ENCODE measurements around the gene MOK.

Gene MOK

GRCh38 chr14:102201776-102202175 lies 103.2 kb downstream of the MOK start:
- H3K27me3 ChIP-seq (replicated peaks; ENCODE audit: control insufficient read depth, insufficient read depth, low read length): no peaks in the 10 kb centered on the region
- TF ChIP-seq, protein P1, sequence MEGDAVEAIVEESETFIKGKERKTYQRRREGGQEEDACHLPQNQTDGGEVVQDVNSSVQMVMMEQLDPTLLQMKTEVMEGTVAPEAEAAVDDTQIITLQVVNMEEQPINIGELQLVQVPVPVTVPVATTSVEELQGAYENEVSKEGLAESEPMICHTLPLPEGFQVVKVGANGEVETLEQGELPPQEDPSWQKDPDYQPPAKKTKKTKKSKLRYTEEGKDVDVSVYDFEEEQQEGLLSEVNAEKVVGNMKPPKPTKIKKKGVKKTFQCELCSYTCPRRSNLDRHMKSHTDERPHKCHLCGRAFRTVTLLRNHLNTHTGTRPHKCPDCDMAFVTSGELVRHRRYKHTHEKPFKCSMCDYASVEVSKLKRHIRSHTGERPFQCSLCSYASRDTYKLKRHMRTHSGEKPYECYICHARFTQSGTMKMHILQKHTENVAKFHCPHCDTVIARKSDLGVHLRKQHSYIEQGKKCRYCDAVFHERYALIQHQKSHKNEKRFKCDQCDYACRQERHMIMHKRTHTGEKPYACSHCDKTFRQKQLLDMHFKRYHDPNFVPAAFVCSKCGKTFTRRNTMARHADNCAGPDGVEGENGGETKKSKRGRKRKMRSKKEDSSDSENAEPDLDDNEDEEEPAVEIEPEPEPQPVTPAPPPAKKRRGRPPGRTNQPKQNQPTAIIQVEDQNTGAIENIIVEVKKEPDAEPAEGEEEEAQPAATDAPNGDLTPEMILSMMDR (IDR thresholded peaks at IDR 0.05; ENCODE audit: insufficient read depth, low read length, poor library complexity, severe bottlenecking): no peak
- H3K36me3 ChIP-seq (ENCODE audit: control insufficient read depth, insufficient read depth, low read length): peaks cover 28% of the 10 kb centered on the region
- no peak for DNase-seq (ENCODE audit: extremely low read depth, insufficient read length)
- no peak overlapping the region for H3K4me3 ChIP-seq (replicated peaks; ENCODE audit: low read depth, low read length)

- no peaks in the 10 kb centered on the region for H3K27me3 ChIP-seq (replicated peaks; ENCODE audit: control insufficient read depth, insufficient read depth, low read length)
- H3K4me3 ChIP-seq (replicated peaks; ENCODE audit: low read depth, low read length): no peak overlapping the region
- H3K36me3 ChIP-seq (ENCODE audit: control insufficient read depth, insufficient read depth, low read length): peaks cover 26% of the 10 kb centered on the region
- no peak for DNase-seq (ENCODE audit: extremely low read depth, insufficient read length)
- TF ChIP-seq, protein P1 (IDR thresholded peaks at IDR 0.05; ENCODE audit: insufficient read depth, low read length, poor library complexity, severe bottlenecking): no peak
These were observed 103.6 kb downstream of the MOK start for GRCh38 chr14:102201353-102201738.

DNA sequence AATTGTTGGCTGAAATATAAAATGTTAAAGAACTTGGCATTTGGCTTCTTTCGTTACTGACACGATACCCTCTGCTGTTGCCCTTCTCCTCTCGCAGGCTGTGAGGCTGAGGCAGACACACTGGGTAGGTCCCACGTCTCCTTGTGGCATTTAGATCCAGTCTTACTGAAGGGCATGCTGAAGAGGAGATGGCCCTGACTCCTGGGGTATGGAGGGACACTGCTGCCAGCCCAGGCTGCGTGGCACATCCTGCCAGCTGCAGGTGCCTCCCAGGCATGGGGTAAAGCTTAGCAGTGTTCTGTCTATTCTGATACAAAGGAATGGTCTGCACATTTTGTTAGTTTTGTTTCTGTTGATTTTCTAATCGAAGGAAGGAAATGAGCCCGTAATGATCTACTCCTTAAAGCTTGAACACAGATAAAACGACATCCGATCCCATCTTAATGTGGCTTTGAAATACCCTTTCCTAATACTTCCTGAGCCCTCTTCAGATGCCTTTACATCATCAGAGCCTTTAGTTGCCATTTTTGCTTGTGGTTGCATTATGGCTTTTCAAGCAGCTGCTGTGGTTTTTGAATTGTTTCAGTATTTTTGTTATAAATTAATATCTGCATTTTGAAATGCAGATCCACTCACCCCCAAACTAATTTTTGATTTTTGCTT lies 104.1 kb downstream of the MOK start:
- TF ChIP-seq, protein P1 (IDR thresholded peaks at IDR 0.05; ENCODE audit: insufficient read depth, low read length, poor library complexity, severe bottlenecking): no peak
- Histone ChIP-seq H3K4me3 (replicated peaks; ENCODE audit: low read depth, low read length) (no peak overlapping the region), H3K36me3 (ENCODE audit: control insufficient read depth, insufficient read depth, low read length) (peaks cover 26% of the 10 kb centered on the region), H3K27me3 (replicated peaks; ENCODE audit: control insufficient read depth, insufficient read depth, low read length) (no peaks in the 10 kb centered on the region)
- no peak for DNase-seq (ENCODE audit: extremely low read depth, insufficient read length)

DNA sequence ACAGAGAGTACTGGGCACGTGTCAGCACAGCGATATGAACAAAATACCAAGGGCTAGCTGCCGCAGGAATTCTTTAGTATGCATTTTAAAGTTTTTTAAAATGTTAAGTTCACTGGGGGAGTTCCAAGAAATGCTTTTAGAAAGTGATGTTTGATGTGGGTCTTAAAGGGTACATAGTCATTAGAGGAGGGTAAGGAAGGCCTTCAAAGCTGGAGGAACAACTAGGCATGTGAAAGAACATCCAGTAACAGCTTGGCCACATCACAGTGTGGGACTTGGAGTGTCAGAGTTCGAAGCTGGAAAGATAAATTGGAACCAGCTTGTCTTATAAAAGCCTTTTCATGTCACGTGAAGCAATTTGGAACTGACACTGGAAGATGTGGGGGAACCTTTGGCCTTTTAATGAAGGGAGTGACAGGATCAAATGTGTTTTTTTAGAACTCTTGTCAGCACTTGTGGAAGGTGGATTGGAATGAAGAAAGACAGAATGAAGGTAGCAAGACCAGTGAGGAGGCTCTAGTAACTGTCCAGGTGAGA lies 107.6 kb downstream of the MOK start:
- Histone ChIP-seq H3K4me3 (replicated peaks; ENCODE audit: low read depth, low read length) (no peak overlapping the region), H3K36me3 (ENCODE audit: control insufficient read depth, insufficient read depth, low read length) (peaks cover 19% of the 10 kb centered on the region), H3K27me3 (replicated peaks; ENCODE audit: control insufficient read depth, insufficient read depth, low read length) (no peaks in the 10 kb centered on the region)
- no peak for DNase-seq (ENCODE audit: extremely low read depth, insufficient read length)
- TF ChIP-seq, protein P1 (IDR thresholded peaks at IDR 0.05; ENCODE audit: insufficient read depth, low read length, poor library complexity, severe bottlenecking): no peak

- no peak for DNase-seq (ENCODE audit: extremely low read depth, insufficient read length)
- Histone ChIP-seq H3K4me3 (replicated peaks; ENCODE audit: low read depth, low read length) (no peak overlapping the region), H3K36me3 (ENCODE audit: control insufficient read depth, insufficient read depth, low read length) (peaks cover 19% of the 10 kb centered on the region), H3K27me3 (replicated peaks; ENCODE audit: control insufficient read depth, insufficient read depth, low read length) (no peaks in the 10 kb centered on the region)
- TF ChIP-seq, protein P1 (IDR thresholded peaks at IDR 0.05; ENCODE audit: insufficient read depth, low read length, poor library complexity, severe bottlenecking): no peak
These were observed 108.1 kb downstream of the MOK start for GRCh38 chr14:102196902-102197230.

Measured in GM06990 (cell line).